ENCODE measurements around the gene RTKN2. TPM values are rescaled to one million over a fixed set of nuclear protein-coding genes. Genes with fewer than 3 reads are reported as not detected.

RTKN2 gene
- polyA plus RNA-seq, 3 donors = 0.07 to 0.08 TPM; not detected in 1

DNA sequence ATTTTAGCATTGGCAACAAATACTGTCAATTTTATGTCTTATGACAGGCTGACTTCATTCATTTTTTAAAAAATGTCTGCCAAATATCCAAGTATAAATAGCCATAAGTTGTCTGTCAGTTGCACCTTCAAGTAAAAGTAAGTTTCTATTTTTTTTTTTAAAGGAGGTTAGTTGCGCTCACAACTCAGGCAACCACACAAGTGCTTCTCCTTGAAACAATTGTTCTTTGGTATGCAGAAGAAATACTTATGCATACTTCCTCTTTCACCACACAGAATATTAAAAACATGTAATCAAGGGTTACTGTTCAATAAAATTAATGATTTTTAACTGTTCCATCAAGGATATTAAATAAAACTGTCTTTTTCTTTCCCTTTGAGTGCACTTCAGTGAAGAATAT lies 97.9 kb downstream of the RTKN2 start:
- H3K27me3 ChIP-seq (ENCODE audit: control insufficient read depth in 2 of 2, insufficient read depth in 2 of 2, low read length in 2 of 2) = no peaks in the 10 kb centered on the region
- DNase-seq = peak in 1 of 3 donors; percentile 16
- no peak overlapping the region for H3K4me3 ChIP-seq (replicated peaks in 1 of 3; ENCODE audit: low read depth in 2 of 3, low read length in 3 of 3)
- intact Hi-C loops (cut with micrococcal nuclease) = no loop called here
- H3K36me3 Mint-ChIP-seq = peaks cover 0 to 6% of the 10 kb centered on the region in 2 donors
- no peak overlapping the region for H2AFZ ChIP-seq (ENCODE audit: insufficient read depth, low read depth, low read length, poor library complexity, severe bottlenecking)
- H4K20me1 ChIP-seq (ENCODE audit: insufficient read depth, low read length) = no peaks in the 10 kb centered on the region
- H3K4me1 ChIP-seq (ENCODE audit: control insufficient read depth in 1 of 2, insufficient read depth in 2 of 2, low read length in 2 of 2) = peaks cover 20 to 40% of the 10 kb centered on the region in 2 donors
- no peak overlapping the region for H3K27ac ChIP-seq (ENCODE audit: low read depth in 1 of 2, low read length in 2 of 2)
- H3K36me3 ChIP-seq (replicated peaks in 1 of 2; ENCODE audit: control insufficient read depth in 1 of 2, insufficient read depth in 2 of 2, low read length in 2 of 2) = no peaks in the 10 kb centered on the region
- no peak overlapping the region for H3K27ac Mint-ChIP-seq
- TF ChIP-seq, protein P1, sequence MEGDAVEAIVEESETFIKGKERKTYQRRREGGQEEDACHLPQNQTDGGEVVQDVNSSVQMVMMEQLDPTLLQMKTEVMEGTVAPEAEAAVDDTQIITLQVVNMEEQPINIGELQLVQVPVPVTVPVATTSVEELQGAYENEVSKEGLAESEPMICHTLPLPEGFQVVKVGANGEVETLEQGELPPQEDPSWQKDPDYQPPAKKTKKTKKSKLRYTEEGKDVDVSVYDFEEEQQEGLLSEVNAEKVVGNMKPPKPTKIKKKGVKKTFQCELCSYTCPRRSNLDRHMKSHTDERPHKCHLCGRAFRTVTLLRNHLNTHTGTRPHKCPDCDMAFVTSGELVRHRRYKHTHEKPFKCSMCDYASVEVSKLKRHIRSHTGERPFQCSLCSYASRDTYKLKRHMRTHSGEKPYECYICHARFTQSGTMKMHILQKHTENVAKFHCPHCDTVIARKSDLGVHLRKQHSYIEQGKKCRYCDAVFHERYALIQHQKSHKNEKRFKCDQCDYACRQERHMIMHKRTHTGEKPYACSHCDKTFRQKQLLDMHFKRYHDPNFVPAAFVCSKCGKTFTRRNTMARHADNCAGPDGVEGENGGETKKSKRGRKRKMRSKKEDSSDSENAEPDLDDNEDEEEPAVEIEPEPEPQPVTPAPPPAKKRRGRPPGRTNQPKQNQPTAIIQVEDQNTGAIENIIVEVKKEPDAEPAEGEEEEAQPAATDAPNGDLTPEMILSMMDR (IDR thresholded peaks at IDR 0.05) = no peak
- H3K4me1 Mint-ChIP-seq = peaks cover 39% of the 10 kb centered on the region
- no peak overlapping the region for H3K9ac ChIP-seq (ENCODE audit: insufficient read depth, low read length, poor library complexity, severe bottlenecking)
- H3K4me3 Mint-ChIP-seq = peak overlapping the region in 1 of 2 donors; percentile 54
- H3K9me3 Mint-ChIP-seq = peaks cover 2 to 13% (median 5%) of the 10 kb centered on the region in 7 donors
- H3K4me2 ChIP-seq (replicated peaks; ENCODE audit: extremely low read depth, low read length, poor library complexity, severe bottlenecking) = peak overlapping the region; percentile 30
- H3K9me3 ChIP-seq (replicated peaks in 1 of 2; ENCODE audit: control insufficient read depth in 1 of 2, insufficient read depth in 1 of 2, low read length in 2 of 2) = no peaks in the 10 kb centered on the region
- no CpG with 5 or more reads among the region's 1 CpG for WGBS (ENCODE audit: insufficient coverage)
- no peaks in the 10 kb centered on the region for H3K79me2 ChIP-seq (ENCODE audit: insufficient read depth, low read length)
- no peaks in the 10 kb centered on the region for H3K27me3 Mint-ChIP-seq (ENCODE audit: low read depth in 3 of 3)

DNA sequence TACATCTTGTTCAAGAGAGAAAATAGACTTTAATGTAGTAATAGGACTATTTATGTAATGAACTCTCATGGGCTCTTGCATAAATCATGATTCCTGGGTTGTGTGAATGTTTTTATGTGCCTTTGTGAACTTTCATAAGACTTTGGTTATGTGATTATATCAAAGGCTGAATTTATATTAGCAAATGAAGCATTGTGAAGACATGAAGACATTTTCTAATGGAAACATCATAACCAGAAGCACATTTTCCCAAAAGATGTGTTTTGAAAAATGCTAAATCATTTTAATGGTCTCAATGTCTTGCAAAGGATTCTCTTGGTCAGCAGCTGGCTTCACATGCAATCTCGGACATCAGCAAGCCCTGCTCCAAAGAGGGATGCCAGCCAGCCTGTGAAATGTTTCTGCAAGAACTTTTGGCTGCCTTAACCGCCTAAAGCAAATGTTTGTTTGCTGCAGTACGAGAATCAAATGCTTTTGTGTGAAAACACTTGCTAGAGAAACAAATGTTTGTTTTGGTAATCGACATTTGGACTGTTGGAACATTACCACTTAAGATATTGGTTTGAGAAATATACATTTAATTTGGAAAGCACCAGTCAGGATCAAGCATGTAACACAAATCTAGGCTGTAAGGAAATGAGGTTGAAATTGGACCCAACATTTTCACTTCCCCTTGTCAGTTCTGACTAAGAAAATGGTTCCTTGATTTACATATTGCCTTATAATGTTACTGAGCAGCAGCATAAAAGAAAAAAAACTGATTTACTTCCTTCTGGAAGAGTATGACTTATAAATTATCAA lies 102.1 kb downstream of the RTKN2 start:
- no peak overlapping the region for H3K9ac ChIP-seq (ENCODE audit: insufficient read depth, low read length, poor library complexity, severe bottlenecking)
- H3K4me2 ChIP-seq (replicated peaks; ENCODE audit: extremely low read depth, low read length, poor library complexity, severe bottlenecking) = peak overlapping the region; percentile 20
- H3K4me3 ChIP-seq (replicated peaks in 1 of 3; ENCODE audit: low read depth in 2 of 3, low read length in 3 of 3) = peak overlapping the region in 1 of 3 experiments; percentile 36
- DNase-seq = peak; percentile 61 to 83 (median 78)
- no peaks in the 10 kb centered on the region for H3K27me3 ChIP-seq (ENCODE audit: control insufficient read depth in 2 of 2, insufficient read depth in 2 of 2, low read length in 2 of 2)
- H3K9me3 Mint-ChIP-seq = peaks cover 0 to 3% (median 0%) of the 10 kb centered on the region in 7 donors
- H3K27me3 Mint-ChIP-seq (ENCODE audit: low read depth in 3 of 3) = peaks cover 0 to 1% (median 0%) of the 10 kb centered on the region in 3 donors
- H3K27ac Mint-ChIP-seq = peak overlapping the region; percentile 17 to 86 (median 78)
- H3K4me3 Mint-ChIP-seq = no peak overlapping the region
- H3K4me1 ChIP-seq (ENCODE audit: control insufficient read depth in 1 of 2, insufficient read depth in 2 of 2, low read length in 2 of 2) = peaks cover 19 to 32% of the 10 kb centered on the region in 2 donors
- H4K20me1 ChIP-seq (ENCODE audit: insufficient read depth, low read length) = no peaks in the 10 kb centered on the region
- intact Hi-C loops (cut with micrococcal nuclease) = loop anchor here in 1 of 2 donors (10.0 kb wide), 1 partner anchor 78 kb away; no protein-coding TSS in a partner anchor
- no peaks in the 10 kb centered on the region for H3K9me3 ChIP-seq (replicated peaks in 1 of 2; ENCODE audit: control insufficient read depth in 1 of 2, insufficient read depth in 1 of 2, low read length in 2 of 2)
- H2AFZ ChIP-seq (ENCODE audit: insufficient read depth, low read depth, low read length, poor library complexity, severe bottlenecking) = peak overlapping the region; percentile 56
- peaks cover 28% of the 10 kb centered on the region for H3K4me1 Mint-ChIP-seq
- 100% methylated on average over 2 of the region's 4 CpGs for WGBS (ENCODE audit: insufficient coverage)
- H3K27ac ChIP-seq (ENCODE audit: low read depth in 1 of 2, low read length in 2 of 2) = peak overlapping the region; percentile 58 to 79
- H3K36me3 Mint-ChIP-seq = no peaks in the 10 kb centered on the region
- H3K79me2 ChIP-seq (ENCODE audit: insufficient read depth, low read length) = no peaks in the 10 kb centered on the region
- TF ChIP-seq, protein P1 (IDR thresholded peaks at IDR 0.05) = no peak
- H3K36me3 ChIP-seq (replicated peaks in 1 of 2; ENCODE audit: control insufficient read depth in 1 of 2, insufficient read depth in 2 of 2, low read length in 2 of 2) = no peaks in the 10 kb centered on the region

Measured in CD14-positive monocyte (primary cell).